HG03064 (cell line): ENCODE results near the gene SSPN.

Source experiments
- ATAC-seq: cut with Tn5 transposase; IDR thresholded peaks from one replicate; pipeline ENCODE4 v1.9.1; 2021; ENCODE audit warnings: low read depth; ENCODE audit not compliant: unreplicated experiment

SSPN gene

DNA sequence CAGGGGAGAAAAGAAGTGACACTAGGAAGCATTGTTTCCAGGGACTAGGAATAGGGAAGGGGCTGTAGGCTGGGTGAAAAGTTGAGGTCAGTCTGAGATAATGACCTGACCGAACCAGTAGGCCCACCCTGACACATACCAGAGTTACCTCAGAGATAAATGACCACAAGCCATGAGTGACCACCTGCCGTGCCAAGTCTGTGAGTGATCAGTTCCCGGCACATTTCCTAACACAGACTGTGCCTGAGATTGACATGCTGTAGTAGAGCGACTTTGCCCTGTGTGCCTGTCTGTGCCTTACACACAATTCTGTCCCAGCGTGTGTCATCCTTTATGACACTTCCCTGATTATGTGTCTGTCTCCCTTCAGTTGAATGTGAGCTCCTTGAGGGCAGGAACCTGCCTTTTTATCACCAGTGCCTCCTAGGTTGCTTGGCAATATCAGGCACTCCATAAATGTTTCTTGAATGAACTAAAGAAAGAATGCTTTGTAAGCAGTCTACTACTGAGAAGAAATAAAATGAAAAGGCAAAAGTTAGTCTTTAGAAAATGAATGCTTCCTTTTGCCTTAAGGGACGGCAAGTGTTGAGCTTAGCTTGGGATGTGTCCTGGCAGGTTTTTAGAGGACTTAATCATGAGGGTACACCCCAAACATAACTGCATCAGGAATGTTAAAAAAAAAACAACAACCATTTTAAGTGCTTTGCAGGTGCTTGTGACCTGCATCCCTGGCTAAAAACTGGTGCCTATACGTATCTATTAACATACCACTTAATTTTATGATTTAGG, 9.6 kb upstream of the SSPN start:
- no peak for ATAC-seq

DNA sequence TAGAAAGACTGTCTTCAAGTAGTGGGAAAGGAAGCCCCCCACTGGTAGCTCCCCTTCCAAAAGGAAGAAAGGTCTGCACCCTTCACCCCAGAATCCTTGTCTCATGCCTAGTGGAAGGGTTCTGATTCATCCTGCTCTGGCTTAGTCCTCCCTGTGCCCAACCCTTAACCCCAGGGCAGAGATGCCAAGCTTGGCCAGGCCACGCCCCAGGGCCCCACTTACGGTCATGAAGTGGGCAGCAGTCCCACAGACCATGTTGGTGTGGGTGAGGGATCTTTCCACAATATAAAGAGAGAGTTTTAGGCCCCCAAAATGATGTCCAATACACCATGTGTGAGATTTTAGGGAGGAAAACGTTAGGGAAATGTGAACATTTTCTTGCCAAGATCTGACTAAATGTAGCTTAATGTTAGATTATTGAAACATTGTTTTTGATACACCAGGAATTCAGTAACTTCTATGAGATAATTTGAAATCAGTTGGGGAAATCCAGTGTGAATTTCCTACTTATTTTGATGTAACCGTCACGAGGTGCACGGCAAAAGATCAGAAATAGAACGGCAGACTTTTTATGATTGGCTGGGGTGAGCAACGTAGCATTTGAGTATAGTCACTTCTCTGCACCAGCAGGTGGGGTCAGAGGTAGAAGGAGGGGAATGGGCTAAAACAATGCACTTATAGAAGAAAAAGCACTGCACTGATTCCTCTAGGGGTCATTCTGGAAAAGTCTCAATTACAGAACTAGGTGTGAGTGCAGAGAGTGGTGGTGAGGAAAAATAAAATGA, 8.2 kb upstream of the SSPN start:
- ATAC-seq: no peak

DNA sequence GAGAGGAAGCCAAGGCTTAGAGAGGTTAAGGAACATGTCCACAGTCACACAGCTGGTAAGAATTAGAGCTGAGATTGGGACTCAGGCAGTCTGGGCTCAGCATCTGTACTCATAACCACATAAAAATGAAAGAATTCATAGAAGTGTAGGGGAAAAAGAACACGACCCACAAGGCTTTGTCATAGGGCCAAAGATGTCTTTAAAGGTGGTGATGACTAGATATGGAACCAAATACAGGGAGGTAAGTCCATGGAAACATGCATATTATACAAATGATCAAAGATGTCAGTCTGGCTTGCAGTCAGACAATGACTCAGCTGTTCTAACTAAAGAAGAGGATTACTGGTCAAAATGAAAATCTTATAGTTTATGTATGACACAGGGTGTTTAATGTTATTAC, 7.2 kb upstream of the SSPN start:
- ATAC-seq: no peak

DNA sequence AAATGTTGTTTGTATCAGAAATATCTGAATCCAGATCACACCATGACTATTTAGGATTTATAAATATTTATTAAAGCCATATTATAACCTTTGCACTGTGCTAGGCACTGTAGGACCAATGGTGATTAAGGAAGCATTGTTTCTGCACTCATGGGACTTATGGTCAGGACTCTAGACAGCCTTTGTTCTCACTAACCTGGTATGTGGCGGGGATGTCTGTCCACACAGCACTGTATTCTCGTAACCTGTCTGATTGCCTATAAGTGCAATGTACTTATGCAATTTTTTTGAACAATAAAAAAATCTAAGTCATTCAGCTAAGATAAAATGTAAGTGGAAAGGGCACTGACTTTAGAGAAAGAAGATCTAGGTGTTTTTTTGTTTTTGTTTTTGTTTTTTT, 6.7 kb upstream of the SSPN start:
- no peak for ATAC-seq

DNA sequence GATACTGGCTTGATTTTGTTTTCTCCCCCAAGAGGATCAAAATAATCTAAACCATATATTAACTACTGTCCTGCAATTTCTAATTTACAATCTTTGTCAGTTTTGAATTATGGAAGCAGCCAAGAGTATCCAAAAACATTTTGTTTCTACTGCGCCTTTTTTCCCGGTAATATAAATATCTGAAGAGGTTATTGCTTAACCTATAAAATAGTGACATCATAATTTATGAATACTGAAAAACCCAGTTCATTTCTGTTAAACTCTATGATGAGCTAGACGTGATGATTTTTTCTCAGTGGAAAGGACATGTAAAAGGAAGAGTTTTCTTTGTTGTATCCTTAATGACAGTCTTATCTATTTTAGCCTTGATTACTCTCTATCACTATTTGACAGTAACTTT, 3.2 kb upstream of the SSPN start:
- no peak for ATAC-seq

DNA sequence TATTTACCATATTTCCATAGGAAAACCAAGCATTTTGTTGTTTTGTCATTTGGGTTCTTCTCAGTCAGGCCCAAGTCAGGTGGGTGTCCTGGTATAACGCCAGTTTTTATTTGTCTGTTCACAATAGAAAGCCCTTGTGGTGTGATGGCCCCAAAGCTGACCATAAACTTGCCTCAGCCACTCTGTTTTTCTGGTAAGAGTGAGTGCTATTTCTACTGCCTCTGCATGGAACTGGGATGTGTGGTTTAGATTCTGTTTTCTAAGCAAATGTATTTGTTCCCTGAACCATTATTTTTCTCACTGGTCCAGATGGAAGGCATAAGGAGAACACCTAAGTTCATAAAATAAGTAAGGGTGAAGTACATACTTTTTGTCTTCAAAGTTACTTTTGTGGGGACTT, 1.8 kb upstream of the SSPN start:
- no peak for ATAC-seq

DNA sequence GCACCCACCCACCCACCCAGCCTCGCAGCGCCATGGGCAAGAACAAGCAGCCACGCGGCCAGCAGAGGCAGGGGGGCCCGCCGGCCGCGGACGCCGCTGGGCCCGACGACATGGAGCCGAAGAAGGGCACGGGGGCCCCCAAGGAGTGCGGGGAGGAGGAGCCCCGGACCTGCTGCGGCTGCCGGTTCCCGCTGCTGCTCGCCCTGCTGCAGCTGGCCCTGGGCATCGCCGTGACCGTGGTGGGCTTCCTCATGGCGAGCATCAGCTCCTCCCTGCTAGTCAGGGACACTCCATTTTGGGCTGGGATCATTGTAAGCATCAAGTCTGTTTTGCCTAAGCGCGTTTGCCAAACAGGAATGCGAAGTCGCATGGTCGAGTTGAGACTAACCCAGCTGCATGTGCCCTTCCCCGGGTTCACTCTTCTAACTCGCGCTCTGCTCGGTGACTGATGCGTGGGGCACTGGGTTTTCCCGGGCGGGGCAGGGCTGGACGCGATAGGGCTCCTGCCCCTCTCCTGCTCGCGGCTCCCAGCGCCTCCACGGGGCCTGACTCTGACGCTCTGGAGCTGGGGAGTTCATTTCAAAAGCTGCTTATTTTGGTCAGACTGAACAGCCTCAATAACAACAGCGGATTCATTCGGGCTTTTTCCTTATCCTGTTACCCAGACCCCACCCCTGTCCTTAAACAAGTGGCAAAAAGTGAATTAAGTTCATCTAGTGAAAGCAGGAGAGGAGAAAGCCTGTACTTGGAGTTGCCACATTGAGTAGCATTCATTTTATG, 458 bp downstream of the SSPN start:
- ATAC-seq: peak; percentile 67

DNA sequence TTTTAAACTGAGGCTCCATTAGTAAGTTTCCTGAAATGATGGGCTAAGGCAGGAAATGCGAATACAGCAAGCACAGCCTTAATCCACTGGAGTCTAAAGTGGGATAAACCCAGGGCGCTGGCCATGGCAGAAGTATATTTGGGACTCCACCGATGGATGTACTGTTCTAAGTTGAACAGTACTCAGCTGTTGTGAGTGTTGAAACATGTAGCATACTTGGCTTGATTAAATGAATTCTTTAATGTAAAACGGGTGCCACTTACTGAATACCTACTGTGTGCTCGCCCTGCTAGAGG, 996 bp downstream of the SSPN start:
- ATAC-seq: no peak

DNA sequence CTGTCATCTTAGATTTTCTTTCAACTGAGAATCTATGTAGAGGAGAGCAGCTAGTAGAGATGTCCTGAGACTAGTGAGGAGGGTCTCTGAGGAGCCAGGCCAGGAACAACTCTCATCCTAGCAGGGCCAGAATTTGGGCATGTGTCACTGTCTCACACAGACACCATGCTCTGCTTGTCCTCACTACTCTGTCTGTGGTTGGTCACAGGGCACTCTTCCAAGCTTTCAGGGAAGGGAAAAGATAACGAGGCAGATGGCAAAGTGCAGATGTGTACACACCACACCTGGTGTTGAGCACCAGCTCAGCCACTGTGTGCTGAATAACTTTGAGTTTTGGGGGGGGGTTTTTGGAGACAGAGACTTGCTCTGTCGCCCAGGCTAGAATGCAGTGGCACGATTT, 2.5 kb downstream of the SSPN start:
- ATAC-seq: no peak

DNA sequence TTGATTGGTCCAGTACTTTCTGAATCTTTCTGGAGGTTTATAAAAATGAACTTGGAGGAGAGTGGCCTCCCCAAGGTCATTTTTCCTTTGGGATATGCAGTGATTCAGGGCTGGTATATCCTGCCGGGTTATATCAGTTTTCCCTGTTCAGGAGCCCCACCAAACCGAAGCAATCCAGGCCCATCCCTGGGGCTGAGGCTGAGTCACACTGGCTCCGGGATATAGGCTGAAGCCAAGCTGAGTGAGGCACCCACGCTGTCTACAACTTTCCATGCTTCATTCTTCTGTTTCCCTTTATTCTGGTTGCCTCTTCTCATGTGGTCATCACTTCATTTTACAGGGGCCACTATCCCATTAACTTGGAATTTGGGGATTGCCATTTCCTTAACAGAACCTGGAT, 3.4 kb downstream of the SSPN start:
- ATAC-seq: no peak

DNA sequence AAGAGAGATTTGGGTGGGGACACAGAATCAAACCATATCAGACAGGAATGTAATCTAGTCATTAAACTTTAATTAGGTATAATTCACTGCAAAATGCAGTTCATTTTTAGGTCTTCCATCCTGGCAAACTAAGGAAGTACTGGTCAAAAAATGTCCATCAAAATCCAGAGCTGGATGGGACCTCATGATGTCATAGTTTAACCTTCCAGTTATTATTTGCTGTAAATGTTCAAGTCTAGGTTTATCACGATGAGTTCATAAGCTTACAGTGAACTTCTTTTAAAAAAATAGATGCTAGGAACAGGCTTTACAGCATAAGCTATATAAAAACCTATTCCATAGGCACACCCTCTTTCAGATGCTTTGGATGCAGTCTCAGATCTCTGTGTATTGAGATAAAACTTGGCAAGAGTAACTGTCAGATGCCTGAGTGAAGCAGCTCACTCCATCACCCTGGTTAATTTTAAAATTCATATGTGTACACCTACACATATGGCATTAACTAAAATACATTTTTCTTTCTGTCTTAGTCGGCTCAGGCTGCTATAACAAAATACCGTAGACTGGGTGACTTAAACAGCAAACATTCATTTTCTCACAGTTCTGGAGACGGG, 7.9 kb downstream of the SSPN start:
- ATAC-seq: no peak

DNA sequence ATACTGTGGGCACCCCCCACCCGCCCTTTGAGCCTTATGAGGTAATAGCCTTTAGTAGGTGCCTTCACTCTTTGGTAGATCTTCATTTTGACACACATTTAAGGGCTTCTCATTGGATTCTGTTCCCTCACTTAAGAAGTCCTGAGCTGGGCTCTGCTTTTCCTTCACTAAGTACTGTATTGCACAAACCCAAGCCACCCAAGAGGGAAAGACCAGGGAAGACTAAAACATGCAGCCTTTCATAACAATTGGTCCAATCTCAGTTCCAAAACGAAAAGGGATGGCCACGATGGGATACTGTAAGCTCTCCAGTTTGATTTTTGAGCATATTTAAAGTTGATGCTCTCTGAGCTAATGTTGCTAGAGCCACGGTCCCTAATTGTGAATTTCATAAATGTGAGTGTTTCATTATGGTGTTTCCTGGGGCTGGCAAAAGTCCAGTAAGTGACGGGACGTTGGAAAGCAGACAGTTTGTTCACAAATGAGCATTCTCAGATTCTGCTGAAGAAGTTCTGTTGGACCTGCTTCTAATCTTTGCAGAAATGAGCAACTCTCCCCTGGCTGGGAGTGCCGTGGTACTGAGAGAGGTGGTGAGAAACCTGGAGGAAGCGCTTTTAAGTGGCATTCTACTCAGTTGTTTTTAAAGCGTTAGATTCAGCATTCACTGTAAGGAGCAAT, 9.4 kb downstream of the SSPN start:
- ATAC-seq: no peak

DNA sequence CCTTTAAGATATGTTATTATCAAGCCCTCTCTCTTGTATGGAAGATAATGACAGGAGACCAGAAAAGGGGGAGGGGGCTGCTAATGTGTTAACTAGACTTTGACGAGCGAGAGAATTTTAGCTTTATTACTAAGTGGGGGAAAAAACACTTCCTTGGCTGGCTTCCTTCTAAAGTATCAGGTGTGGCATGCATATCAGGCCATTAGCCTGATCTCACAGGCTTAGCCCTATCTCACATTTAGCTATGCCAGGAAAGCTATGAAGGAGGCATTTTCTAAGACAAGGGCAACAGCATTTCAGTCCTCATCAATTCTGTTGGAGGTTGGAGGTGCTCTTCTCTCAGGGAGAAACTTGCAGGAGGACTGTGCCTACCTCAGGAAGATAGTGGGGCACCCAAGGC, 9.9 kb downstream of the SSPN start:
- ATAC-seq: no peak

DNA sequence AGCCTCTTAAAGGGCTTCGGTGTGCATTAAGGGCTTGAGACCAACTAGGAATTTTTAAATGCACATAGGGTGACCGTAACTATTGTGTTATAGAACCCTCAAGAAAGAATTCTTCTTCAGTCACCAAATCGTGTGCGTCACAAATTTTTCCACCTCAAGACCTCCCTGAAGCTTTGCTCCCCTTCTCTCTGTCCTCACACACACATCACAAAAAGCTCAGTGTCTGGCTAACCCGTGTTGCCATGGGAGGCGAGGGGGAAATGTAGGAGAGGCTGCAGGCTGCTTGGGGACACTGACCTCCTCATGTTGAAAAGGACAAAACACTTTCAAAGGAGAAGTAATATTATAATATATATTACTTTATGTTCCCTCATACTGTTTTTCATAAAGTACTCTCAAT, 10.6 kb downstream of the SSPN start:
- no peak for ATAC-seq

DNA sequence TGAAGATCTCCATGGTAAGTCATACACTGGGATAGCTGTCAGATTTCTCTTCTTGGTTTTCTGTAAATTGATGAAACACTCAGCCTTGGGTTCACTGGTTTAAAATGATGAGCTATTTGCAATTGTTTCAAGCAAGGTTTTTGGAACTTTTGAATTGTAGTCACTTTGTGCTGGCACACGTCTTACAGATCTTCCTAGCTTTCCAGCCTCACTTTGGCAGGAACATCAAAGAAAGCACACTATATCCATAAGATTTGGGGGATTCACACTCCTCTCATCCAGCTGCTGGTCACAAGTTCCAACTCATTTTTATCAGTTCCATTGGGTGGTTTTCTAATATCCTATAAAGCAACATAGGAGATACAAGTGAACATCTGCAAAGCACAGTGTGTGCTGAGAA, 16.0 kb downstream of the SSPN start:
- no peak for ATAC-seq

DNA sequence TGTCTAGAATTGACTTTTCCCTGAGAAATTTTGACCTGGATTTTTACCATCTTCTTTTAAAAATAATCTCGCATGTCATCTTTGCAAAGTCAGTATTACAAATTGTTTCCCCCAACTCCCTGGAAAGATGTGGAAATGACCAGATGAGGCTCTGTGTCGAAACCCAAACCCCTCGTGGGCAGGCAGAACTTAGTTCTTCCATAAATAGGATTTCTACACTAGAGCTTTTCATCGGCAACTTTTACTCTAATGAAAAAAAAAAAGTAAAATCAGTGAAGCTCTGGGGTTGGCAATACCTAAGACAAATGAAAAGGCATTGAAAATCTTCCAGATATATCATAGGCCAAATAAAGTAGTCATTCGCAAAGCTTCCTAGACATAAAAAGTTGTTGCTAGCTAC, 17.0 kb downstream of the SSPN start:
- ATAC-seq: no peak

DNA sequence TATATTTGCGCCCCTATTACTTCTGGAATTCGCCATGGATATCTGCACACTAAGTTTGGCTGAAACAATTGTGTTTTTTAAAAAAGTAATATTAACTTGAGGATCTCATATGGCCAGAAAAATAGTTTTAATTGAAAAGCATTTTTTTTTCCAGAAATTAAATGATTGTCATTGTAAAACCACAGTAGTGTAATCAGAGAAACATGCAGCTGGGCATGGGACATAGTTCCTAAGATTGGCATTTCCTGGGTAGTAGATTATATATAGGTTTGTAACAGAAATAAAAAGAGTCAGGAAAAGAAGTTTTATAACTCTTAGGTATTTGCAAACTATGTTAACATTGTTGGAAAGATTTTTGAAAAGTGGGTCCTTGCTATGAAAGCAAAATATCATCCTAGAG, 17.6 kb downstream of the SSPN start:
- no peak for ATAC-seq

DNA sequence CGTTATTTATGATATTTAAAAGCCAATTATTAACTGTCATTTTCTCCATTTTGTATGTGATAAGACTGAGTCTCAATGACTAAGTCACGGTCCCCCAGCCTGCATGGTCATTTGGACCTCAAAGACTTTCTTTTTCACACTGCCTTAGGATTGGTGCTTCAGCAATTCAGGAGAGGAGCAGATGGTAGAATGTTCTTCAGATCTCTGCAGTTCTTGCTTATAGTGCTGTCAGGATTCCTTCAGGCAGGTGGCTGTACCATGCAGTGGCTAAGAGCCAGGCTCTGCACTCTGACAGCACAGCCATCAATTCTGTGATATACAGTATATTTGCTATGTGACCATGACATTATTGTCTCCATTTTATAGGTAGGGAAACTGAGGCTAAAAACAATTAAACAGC, 18.7 kb downstream of the SSPN start:
- no peak for ATAC-seq

DNA sequence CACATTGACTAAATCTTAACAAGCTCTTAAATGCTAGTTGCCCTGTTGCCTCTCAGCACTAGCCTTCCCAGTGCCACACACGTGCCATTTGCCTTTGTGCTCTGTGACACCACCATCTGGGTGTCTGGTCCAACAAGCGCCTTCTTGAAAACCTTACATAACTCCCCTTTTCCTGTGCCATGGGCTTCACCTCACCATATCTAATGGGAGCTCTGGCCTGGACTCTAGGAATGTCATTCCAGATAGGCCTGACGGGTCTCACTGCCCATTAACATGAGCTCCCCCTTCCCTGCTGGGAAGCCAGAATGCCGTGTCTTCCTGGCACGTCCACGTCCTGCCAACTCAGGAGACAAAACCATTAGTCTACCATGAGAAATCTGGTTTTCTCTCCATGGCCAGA, 24.4 kb downstream of the SSPN start:
- no peak for ATAC-seq

DNA sequence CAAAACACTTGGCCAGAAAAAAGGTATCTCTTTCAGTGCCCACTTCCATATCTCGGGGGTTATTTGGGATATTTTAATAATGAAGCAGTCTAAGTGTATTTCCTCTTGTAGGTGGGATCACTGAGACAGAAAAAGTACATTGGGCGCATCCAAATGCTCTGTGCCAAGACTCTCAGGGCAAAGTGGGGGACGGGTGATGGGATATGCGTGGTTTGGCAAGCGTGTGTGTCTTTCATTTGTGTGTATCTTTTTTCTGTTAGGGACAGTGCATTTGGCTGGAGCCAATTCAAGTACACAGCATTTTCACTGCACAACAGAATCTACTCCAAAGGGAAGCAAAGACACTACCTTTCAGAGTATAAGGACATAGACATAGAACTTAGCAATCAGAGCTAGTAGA, 29.3 kb downstream of the SSPN start:
- ATAC-seq: no peak

DNA sequence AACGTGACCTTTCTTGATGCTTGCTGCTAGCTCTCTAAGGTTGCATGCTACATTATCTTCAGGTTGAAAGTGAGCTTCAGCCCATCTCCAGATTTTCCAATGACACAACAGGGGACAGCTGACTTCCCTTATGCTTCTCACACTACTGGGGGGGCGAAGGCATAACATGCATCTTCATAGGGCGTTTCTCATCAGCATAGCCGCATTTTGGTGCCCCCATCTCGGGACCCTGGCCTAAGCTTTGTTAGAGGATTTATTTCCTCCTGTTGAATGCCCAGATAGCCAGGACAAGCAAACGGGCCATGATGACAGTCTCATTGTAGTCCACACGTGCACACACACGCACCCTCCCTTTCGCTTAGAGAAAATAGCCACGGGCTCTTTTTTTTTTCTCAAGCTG, 30.7 kb downstream of the SSPN start:
- ATAC-seq: no peak
